Measurements from ENCODE around the gene TMA7. TPM values are rescaled to one million over a fixed set of nuclear protein-coding genes. Genes with fewer than 3 reads are reported as not detected.

Gene TMA7
- total RNA-seq, 1 donor from 2014 or later: 184 TPM

GRCh38 chr3:48417529-48418108 is 22.4 kb upstream of the TMA7 start:
- H3K27ac Mint-ChIP-seq (ENCODE audit: unreplicated experiment): no peak overlapping the region
- TF ChIP-seq, protein P1, sequence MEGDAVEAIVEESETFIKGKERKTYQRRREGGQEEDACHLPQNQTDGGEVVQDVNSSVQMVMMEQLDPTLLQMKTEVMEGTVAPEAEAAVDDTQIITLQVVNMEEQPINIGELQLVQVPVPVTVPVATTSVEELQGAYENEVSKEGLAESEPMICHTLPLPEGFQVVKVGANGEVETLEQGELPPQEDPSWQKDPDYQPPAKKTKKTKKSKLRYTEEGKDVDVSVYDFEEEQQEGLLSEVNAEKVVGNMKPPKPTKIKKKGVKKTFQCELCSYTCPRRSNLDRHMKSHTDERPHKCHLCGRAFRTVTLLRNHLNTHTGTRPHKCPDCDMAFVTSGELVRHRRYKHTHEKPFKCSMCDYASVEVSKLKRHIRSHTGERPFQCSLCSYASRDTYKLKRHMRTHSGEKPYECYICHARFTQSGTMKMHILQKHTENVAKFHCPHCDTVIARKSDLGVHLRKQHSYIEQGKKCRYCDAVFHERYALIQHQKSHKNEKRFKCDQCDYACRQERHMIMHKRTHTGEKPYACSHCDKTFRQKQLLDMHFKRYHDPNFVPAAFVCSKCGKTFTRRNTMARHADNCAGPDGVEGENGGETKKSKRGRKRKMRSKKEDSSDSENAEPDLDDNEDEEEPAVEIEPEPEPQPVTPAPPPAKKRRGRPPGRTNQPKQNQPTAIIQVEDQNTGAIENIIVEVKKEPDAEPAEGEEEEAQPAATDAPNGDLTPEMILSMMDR (IDR thresholded peaks at IDR 0.05): no peak

GRCh38 chr3:48418140-48418539 is 21.9 kb upstream of the TMA7 start:
- Mint-ChIP-seq H3K4me1 (ENCODE audit: low read depth) (peaks cover 5% of the 10 kb centered on the region), H3K36me3 (ENCODE audit: low read depth) (peaks cover 35% of the 10 kb centered on the region), H3K27me3 (ENCODE audit: low read depth) (no peaks in the 10 kb centered on the region), H3K27ac (ENCODE audit: unreplicated experiment) (no peak overlapping the region), H3K9me3 (ENCODE audit: low read depth) (no peaks in the 10 kb centered on the region), H3K4me3 (ENCODE audit: unreplicated experiment) (no peak overlapping the region)
- TF ChIP-seq, protein P1 (IDR thresholded peaks at IDR 0.05): no peak
- DNase-seq (ENCODE audit: low spot score): no peak

More at GRCh38 chr3:48417529-48418108, 22.4 kb upstream of the TMA7 start:
- no peak for DNase-seq (ENCODE audit: low spot score)
- Mint-ChIP-seq H3K36me3 (ENCODE audit: low read depth) (peaks cover 35% of the 10 kb centered on the region), H3K27me3 (ENCODE audit: low read depth) (no peaks in the 10 kb centered on the region), H3K4me3 (ENCODE audit: unreplicated experiment) (no peak overlapping the region), H3K4me1 (ENCODE audit: low read depth) (peaks cover under 1% of the 10 kb centered on the region), H3K9me3 (ENCODE audit: low read depth) (no peaks in the 10 kb centered on the region)

DNA sequence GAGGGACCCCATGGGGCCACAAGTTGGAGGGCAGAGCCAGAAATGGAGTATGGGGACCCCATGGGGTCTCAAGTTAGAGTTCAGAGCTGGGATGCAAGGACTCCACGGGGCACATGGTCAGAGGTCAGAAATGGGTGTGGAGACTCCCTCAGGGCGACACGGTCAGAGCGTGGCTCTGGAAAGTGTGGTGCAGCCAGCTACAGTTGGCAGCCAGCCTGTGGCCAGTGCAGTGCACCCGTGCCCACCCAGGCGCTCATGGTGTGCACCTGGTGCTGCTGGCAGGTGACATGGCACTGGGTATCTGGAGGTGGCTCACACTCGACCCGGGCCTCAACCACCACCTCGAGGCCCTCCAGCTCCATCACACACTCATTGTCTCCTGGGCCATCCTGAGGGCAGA is 21.4 kb upstream of the TMA7 start:
- Mint-ChIP-seq H3K27me3 (ENCODE audit: low read depth) (no peaks in the 10 kb centered on the region), H3K4me3 (ENCODE audit: unreplicated experiment) (no peak overlapping the region), H3K4me1 (ENCODE audit: low read depth) (peaks cover 9% of the 10 kb centered on the region), H3K27ac (ENCODE audit: unreplicated experiment) (no peak overlapping the region), H3K9me3 (ENCODE audit: low read depth) (no peaks in the 10 kb centered on the region), H3K36me3 (ENCODE audit: low read depth) (peaks cover 30% of the 10 kb centered on the region)
- DNase-seq (ENCODE audit: low spot score): no peak
- TF ChIP-seq, protein P1 (IDR thresholded peaks at IDR 0.05): no peak

DNA sequence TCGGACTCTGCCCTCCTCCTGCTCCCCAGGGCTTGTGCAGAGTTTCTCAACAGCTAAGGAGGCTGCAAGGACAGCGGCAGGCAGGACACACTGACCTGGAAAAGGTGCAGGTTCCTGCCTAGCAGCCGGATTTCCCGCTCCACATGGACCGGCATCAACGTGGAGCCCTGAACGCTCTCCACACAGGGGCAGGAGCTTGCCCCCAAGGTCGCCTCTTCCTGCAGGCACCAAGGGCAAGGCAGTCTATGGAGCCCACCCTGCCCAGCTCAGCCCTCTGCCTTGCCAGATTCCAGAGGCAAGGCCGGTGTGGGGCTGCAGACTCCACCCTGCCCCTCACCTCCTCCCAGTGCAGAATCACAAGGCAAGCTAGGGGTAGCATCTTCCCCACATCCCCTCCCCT is 20.9 kb upstream of the TMA7 start:
- H3K4me1 Mint-ChIP-seq (ENCODE audit: low read depth): peaks cover 10% of the 10 kb centered on the region
- no peak overlapping the region for H3K4me3 Mint-ChIP-seq (ENCODE audit: unreplicated experiment)
- DNase-seq (ENCODE audit: low spot score): peak; percentile 61
- no peaks in the 10 kb centered on the region for H3K9me3 Mint-ChIP-seq (ENCODE audit: low read depth)
- H3K27ac Mint-ChIP-seq (ENCODE audit: unreplicated experiment): no peak overlapping the region
- TF ChIP-seq, protein P1 (IDR thresholded peaks at IDR 0.05): no peak
- H3K27me3 Mint-ChIP-seq (ENCODE audit: low read depth): no peaks in the 10 kb centered on the region
- H3K36me3 Mint-ChIP-seq (ENCODE audit: low read depth): peaks cover 27% of the 10 kb centered on the region

DNA sequence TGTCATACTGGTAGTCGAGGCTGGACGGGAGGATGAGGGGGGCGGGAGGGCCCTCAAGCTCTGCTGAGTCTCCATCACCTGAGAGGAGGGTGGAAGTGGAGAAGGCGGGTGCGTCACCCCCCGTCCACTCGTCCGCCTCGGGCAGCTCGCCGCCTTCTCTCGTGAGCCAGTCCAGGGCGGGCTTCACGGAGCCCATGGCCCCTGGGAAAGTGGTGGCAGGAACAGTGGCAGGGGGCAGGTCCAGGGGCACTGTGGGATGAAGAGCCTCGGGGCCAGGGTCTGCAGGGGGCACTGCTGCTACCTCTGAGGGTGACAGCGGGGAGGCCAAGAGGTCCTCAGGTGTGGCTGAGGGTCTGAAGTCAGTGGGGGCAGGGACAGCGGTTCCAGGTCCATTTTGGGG is 20.5 kb upstream of the TMA7 start:
- no peak for DNase-seq (ENCODE audit: low spot score)
- Mint-ChIP-seq H3K36me3 (ENCODE audit: low read depth) (peaks cover 23% of the 10 kb centered on the region), H3K27me3 (ENCODE audit: low read depth) (no peaks in the 10 kb centered on the region), H3K27ac (ENCODE audit: unreplicated experiment) (no peak overlapping the region), H3K4me3 (ENCODE audit: unreplicated experiment) (no peak overlapping the region), H3K4me1 (ENCODE audit: low read depth) (peaks cover 14% of the 10 kb centered on the region), H3K9me3 (ENCODE audit: low read depth) (no peaks in the 10 kb centered on the region)
- TF ChIP-seq, protein P1 (IDR thresholded peaks at IDR 0.05): no peak

Measured in chondrocyte (in vitro differentiated cells).